ENCODE data around the gene ATP1A4.
A peak's percentile ranks its signal among the peaks of the same experiment; 100 is the strongest.
"Not testable (repeated sequence)": the region's sequence is repeated elsewhere in the genome, so short reads cannot be mapped to it uniquely, and the experiment has no call there.

ATP1A4 gene

DNA sequence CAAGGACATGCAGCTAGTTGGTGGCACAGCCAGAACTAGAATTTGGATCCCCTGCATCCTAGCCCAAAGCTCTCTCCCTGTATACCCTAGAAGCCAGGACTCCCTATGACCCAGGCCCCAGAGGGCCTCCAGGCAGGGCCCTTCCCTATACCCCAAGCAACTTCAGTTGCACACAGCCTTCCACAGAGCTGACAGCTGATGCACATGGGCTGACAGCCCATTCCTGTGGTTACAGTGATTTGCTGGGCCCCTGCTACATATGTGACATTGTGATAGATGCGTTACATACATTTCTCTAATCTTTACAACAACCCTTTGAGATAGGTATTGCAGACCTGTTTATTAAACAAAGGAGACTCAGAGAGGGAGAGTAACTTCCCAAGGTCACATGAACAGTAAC lies 30.0 kb upstream of the ATP1A4 start:
- no peak for DNase-seq (ENCODE audit: low read depth)
- no peak overlapping the region for H3K4me3 ChIP-seq (ENCODE audit: low read depth, low read length)

GRCh38 chr1:160122978-160123495 lies 28.4 kb upstream of the ATP1A4 start:
- H3K4me3 ChIP-seq (ENCODE audit: low read depth, low read length), result no peak overlapping the region
- no peak for DNase-seq (ENCODE audit: low read depth)

DNA sequence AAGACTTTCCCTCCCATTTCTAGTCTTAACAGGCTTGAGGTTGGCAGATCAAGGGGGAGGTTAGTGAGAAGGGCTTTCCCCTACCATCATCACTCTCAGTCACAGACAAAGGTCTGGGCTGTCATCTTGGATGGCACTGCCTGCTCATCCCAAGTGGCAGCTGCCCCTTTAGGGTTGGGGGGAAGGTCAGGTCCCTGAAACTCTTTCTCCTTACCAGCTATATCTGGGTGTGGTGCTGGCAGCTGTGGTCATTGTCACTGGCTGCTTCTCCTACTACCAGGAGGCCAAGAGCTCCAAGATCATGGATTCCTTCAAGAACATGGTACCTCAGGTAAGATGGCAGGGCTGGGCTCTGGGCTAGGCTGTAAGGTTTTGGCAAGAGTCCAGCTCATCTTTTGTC lies 27.7 kb upstream of the ATP1A4 start:
- H3K4me3 ChIP-seq (ENCODE audit: low read depth, low read length), result no peak overlapping the region
- DNase-seq (ENCODE audit: low read depth), result no peak

- H3K4me3 ChIP-seq (ENCODE audit: low read depth, low read length), result no peak overlapping the region
- DNase-seq (ENCODE audit: low read depth), result peak; percentile 80
Measured at GRCh38 chr1:160124705-160125478, 26.5 kb upstream of the ATP1A4 start.

- DNase-seq (ENCODE audit: low read depth), result peak; percentile 64
- H3K4me3 ChIP-seq (ENCODE audit: low read depth, low read length), result no peak overlapping the region
Measured at GRCh38 chr1:160125746-160126145, 25.7 kb upstream of the ATP1A4 start.

GRCh38 chr1:160126342-160126741 lies 25.1 kb upstream of the ATP1A4 start:
- H3K4me3 ChIP-seq (ENCODE audit: low read depth, low read length); DNase-seq (ENCODE audit: low read depth): not testable (repeated sequence)

DNA sequence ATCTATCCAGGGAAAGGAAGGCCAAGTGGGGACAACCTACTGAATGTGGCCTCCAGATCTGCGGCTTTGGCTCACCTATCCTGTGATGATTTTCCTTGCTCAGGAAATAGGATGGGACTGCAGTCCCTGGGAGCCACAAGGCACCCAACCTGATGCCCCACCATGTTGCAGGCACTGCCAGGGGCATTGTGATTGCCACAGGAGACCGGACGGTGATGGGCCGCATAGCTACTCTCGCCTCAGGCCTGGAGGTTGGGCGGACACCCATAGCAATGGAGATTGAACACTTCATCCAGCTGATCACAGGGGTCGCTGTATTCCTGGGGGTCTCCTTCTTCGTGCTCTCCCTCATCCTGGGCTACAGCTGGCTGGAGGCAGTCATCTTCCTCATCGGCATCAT lies 24.0 kb upstream of the ATP1A4 start:
- DNase-seq (ENCODE audit: low read depth), result no peak
- no peak overlapping the region for H3K4me3 ChIP-seq (ENCODE audit: low read depth, low read length)

DNA sequence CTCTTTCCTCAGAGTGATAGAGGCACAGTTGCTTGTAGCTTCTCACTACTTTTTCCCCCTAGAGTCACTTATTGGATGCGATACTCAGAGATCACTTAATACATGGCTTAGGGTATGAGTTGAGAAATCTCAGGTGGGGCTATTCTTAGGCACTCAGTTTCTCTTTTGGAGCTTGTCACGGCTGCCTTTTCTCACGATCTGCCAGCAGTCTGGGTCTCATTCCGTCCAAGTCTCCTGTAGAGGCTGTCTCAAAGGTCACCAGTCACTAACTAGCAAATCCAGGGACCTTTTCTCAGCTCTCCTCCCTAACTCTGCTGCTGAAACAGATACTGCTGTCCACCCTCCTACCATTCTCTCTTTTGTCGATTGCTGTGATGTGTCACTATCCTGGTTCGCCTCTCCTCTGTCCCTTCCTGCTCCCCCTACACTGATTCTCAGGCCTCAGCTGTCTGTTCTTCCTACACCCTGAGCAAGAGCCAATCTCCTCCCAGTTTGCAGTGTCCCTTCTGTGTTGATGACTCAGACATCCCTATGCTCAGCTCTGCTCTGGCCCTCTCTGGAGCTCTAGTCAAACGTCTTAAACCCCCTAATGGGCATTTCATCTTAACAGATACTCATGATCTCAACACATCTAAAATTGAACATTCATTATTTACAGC lies 23.4 kb upstream of the ATP1A4 start:
- H3K4me3 ChIP-seq (ENCODE audit: low read depth, low read length), result no peak overlapping the region
- no peak for DNase-seq (ENCODE audit: low read depth)

DNA sequence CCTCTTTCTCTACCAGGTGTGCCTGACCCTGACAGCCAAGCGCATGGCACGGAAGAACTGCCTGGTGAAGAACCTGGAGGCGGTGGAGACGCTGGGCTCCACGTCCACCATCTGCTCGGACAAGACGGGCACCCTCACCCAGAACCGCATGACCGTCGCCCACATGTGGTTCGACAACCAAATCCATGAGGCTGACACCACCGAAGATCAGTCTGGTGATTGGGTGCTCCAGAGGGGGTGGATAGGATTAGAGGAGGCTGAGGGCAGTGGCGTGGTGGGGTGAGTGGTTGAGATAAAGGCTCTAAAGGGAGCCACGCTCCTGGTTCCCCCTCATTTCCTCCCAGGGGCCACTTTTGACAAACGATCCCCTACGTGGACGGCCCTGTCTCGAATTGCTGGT lies 22.8 kb upstream of the ATP1A4 start:
- no peak for DNase-seq (ENCODE audit: low read depth)
- H3K4me3 ChIP-seq (ENCODE audit: low read depth, low read length), result no peak overlapping the region

GRCh38 chr1:160129046-160129445 lies 22.4 kb upstream of the ATP1A4 start:
- DNase-seq (ENCODE audit: low read depth), result no peak
- no peak overlapping the region for H3K4me3 ChIP-seq (ENCODE audit: low read depth, low read length)

GRCh38 chr1:160129558-160129957 lies 21.8 kb upstream of the ATP1A4 start:
- DNase-seq (ENCODE audit: low read depth), result no peak
- H3K4me3 ChIP-seq (ENCODE audit: low read depth, low read length), result no peak overlapping the region

- DNase-seq (ENCODE audit: low read depth), result no peak
- H3K4me3 ChIP-seq (ENCODE audit: low read depth, low read length), result no peak overlapping the region
Measured at GRCh38 chr1:160129966-160130365, 21.4 kb upstream of the ATP1A4 start.

DNA sequence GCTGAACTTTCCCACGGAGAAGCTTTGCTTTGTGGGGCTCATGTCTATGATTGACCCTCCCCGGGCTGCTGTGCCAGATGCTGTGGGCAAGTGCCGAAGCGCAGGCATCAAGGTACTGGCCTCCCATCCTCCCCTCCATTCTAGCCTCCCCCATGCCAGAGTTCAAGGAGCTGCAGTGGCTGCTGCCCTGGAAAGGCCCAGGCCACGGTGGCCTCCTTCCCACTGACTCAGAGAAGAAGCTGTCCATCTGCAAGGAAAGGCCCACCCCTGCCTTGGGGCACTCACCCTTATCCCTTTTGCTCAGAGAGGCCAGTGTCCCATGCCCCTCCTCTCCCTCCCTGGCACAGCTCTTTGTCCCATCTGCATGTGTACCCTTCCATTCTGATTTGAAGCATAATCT lies 20.9 kb upstream of the ATP1A4 start:
- no peak for DNase-seq (ENCODE audit: low read depth)
- H3K4me3 ChIP-seq (ENCODE audit: low read depth, low read length), result no peak overlapping the region

DNA sequence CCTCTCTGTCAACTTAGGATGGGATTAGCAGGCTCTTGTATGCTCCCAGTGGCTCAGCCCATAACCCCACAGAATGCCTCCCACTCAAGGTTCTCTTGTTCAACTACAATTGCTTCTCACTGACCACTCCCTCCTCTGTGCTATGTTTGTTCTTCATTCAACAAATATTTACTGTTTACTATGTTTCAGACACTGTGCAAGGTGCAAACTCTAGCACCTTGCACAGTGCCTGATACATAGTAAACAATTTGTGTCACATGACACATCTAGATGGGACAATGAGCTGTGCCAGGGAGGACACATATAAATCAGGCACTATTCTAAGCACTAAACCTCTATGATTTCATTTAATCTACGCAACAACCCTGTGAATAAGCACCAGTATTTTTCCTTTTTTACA lies 20.5 kb upstream of the ATP1A4 start:
- no peak overlapping the region for H3K4me3 ChIP-seq (ENCODE audit: low read depth, low read length)
- no peak for DNase-seq (ENCODE audit: low read depth)

DNA sequence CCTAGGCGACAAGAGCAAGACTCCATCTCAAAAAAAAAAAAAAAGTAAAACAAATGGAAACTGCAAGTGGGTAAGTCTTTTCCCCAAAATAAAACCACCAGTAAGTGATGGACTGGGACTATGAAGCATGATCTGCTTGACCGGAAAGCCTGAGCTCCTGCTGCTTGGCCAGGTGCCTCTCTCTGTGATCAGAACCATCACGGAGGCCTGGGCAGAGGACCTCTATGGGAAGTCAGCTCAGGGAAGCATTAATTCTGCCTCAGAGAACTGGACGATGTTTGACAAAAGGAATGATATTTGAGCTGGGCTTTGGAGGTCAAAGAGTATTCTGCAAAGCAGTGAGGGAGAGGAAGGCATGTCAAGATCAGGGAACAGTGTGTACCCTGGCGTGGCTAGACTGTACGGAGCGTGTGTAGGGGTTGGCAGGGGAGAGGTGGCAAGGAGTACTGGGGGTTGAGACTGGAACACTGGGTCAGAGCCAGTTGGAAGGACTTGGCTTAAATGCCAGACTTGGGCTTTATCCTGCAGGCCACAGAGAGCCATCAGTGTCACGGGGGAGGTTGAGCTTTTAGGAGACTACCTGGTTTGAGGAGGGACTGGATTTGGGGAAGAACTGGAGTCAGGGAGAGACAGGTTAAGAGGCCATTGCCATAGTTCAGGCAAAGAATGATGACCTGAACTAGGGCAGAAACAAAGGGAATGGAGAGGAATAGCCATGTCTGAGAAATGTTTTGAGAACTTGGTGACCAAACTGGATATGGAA lies 19.4 kb upstream of the ATP1A4 start:
- no peak for DNase-seq (ENCODE audit: low read depth)
- no peak overlapping the region for H3K4me3 ChIP-seq (ENCODE audit: low read depth, low read length)

- no peak overlapping the region for H3K4me3 ChIP-seq (ENCODE audit: low read depth, low read length)
- no peak for DNase-seq (ENCODE audit: low read depth)
Measured at GRCh38 chr1:160133990-160134770, 17.2 kb upstream of the ATP1A4 start.

DNA sequence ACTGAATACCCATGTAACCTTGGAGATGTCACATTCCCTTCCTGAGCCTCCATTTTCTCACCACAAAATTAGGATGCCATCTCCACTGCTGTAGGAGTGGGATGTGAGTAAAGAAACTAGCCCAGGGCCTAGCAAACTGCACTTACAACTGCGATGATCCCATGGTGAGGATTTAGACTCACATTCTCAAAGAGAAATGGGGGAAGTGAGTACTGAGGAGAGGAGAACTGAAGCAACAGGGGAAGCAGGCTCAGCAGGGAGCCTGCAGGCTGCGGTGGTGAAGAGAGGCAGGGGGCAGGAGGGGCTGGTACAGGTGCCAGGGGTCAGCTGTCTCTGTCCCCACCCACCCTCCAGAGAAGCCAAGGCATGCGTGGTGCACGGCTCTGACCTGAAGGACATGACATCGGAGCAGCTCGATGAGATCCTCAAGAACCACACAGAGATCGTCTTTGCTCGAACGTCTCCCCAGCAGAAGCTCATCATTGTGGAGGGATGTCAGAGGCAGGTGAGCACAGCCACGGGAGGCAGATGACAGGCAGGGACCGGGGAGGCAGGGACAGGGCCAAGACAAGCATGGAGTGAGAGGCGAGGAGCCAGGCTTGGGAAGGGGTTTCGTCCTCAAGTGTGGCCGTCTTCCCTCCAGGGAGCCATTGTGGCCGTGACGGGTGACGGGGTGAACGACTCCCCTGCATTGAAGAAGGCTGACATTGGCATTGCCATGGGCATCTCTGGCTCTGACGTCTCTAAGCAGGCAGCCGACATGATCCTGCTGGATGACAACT lies 16.4 kb upstream of the ATP1A4 start:
- DNase-seq (ENCODE audit: low read depth), result no peak
- H3K4me3 ChIP-seq (ENCODE audit: low read depth, low read length), result no peak overlapping the region

GRCh38 chr1:160136121-160136925 lies 15.1 kb upstream of the ATP1A4 start:
- no peak overlapping the region for H3K4me3 ChIP-seq (ENCODE audit: low read depth, low read length)
- no peak for DNase-seq (ENCODE audit: low read depth)

Measured in skeletal muscle cell (primary cell).